Stimulated activated CD8-positive, alpha-beta memory T cell treated with anti-CD3 and anti-CD28 coated beads, Interleukin-12 subunit alpha, Interleukin-12 subunit beta, amount 100 ng/mL, for 24 hours (primary cell): Measurements from ENCODE around the gene SLC27A5.
"Not testable (repeated sequence)": the region's sequence is repeated elsewhere in the genome, so short reads cannot be mapped to it uniquely, and the experiment has no call there.

Source experiments
- DNase-seq: peaks from one replicate; pipeline ENCODE4 v3.0.0-alpha.2; 2020; ENCODE audit errors: extremely low read depth

Gene SLC27A5

GRCh38 chr19:58522709-58523108 is 10.9 kb upstream of the SLC27A5 start:
- no peak for DNase-seq

- DNase-seq = no peak
Observed at GRCh38 chr19:58521651-58522050, 9.9 kb upstream of the SLC27A5 start.

GRCh38 chr19:58520257-58520599 is 8.4 kb upstream of the SLC27A5 start:
- DNase-seq = no peak

GRCh38 chr19:58519355-58520256 is 7.8 kb upstream of the SLC27A5 start, which contains the start of gene ZBTB45:
Gene ZBTB45, minus strand, starts transcription at chr19:58519810. Its CDS starts 2,137 bp downstream, at chr19:58517673.
- DNase-seq = peak; percentile 73

GRCh38 chr19:58519087-58519354 is 7.2 kb upstream of the SLC27A5 start:
- DNase-seq = no peak

- no peak for DNase-seq
Observed at GRCh38 chr19:58518256-58519086, 6.7 kb upstream of the SLC27A5 start.

GRCh38 chr19:58516964-58517833 is 5.4 kb upstream of the SLC27A5 start:
- no peak for DNase-seq

- DNase-seq = no peak
Observed at GRCh38 chr19:58516246-58516836, 4.5 kb upstream of the SLC27A5 start.

- DNase-seq = no peak
Observed at GRCh38 chr19:58515259-58515658, 3.5 kb upstream of the SLC27A5 start.

GRCh38 chr19:58514564-58515022 is 2.8 kb upstream of the SLC27A5 start:
- no peak for DNase-seq

GRCh38 chr19:58513694-58514563 is 2.1 kb upstream of the SLC27A5 start:
- DNase-seq = peak; percentile 93

- no peak for DNase-seq
Observed at GRCh38 chr19:58513213-58513693, 1.5 kb upstream of the SLC27A5 start.

GRCh38 chr19:58510084-58510862 is 1.5 kb downstream of the SLC27A5 start:
- no peak for DNase-seq

GRCh38 chr19:58509731-58510083 is 2.1 kb downstream of the SLC27A5 start:
- DNase-seq = no peak

GRCh38 chr19:58507602-58508223 is 4.1 kb downstream of the SLC27A5 start:
- not testable (repeated sequence) for DNase-seq

GRCh38 chr19:58500242-58500641 is 11.6 kb downstream of the SLC27A5 start:
- no peak for DNase-seq

- DNase-seq = peak; percentile 99
Observed at GRCh38 chr19:58499021-58499927, 12.5 kb downstream of the SLC27A5 start.
